Activated CD8-positive, alpha-beta T cell treated with anti-CD3 and anti-CD28 coated beads for 36 hours (primary cell): ENCODE results near the gene PRR7. TPM values are rescaled to one million over a fixed set of nuclear protein-coding genes. Genes with fewer than 3 reads are reported as not detected.

Experiments
- ATAC-seq: fragments of 200-7000 bp; cut with Tn5 transposase; one replicate; pipeline ENCODE4 v1.10.0; 2021; ENCODE audit warnings: mild to moderate bottlenecking, moderate library complexity
- CTCF ChIA-PET: fragments of 350-600 bp; sonication (Branson Sonifier 250); formaldehyde crosslinking; loops from one replicate; lab custom pipeline; 2021; ENCODE audit warnings: antibody characterized with exemption; lab: Charles Lee
- POLR2A ChIA-PET: fragments of 350-600 bp; sonication (Branson Sonifier 250); formaldehyde crosslinking; loops from one replicate; lab custom pipeline; 2021; ENCODE audit warnings: antibody characterized with exemption; lab: Charles Lee
- DNase-seq: peaks from one replicate; pipeline ENCODE4 v3.0.0-alpha.2; 2020
- H3K27ac Mint-ChIP-seq: one replicate; pipeline ENCODE4 v1.8.0; 2021; ENCODE audit warnings: mild to moderate bottlenecking, mixed read lengths
- H3K27me3 Mint-ChIP-seq: one replicate; pipeline ENCODE4 v1.8.0; 2021; ENCODE audit warnings: mixed read lengths
- H3K36me3 Mint-ChIP-seq: one replicate; pipeline ENCODE4 v1.8.0; 2021; ENCODE audit warnings: low read depth, mixed read lengths
- H3K4me1 Mint-ChIP-seq: one replicate; pipeline ENCODE4 v1.8.0; 2021; ENCODE audit warnings: low read depth, mixed read lengths
- H3K4me3 Mint-ChIP-seq: one replicate; pipeline ENCODE4 v1.8.0; 2021; ENCODE audit warnings: mild to moderate bottlenecking, moderate library complexity, mixed read lengths
- H3K9me3 Mint-ChIP-seq: one replicate; pipeline ENCODE4 v1.8.0; 2021; ENCODE audit warnings: mixed read lengths
- CTCF ChIP-seq: fragments of 200-600 bp; IDR thresholded peaks from one replicate; pipeline ENCODE4 v1.8.0; 2022; ENCODE audit warnings: antibody characterized with exemption, mild to moderate bottlenecking
- intact Hi-C: fragments of 100-400 bp; cut with micrococcal nuclease; formaldehyde crosslinking; loops from one replicate; pipeline ENCODE4 v1.10.0; 2022
- total RNA-seq, 2 experiments: library from RNA; stranded (reverse); gene quantifications; one replicate each; pipeline ENCODE4 v1.2.3, GENCODE V29; 2021

Gene PRR7
- total RNA-seq, 2 experiments from 2014 or later: 32.6 to 36.4 TPM

- Mint-ChIP-seq H3K9me3 (no peaks in the 10 kb centered on the region), H3K27ac (no peak overlapping the region), H3K36me3 (peaks cover 37% of the 10 kb centered on the region), H3K4me3 (no peak overlapping the region), H3K4me1 (peaks cover 27% of the 10 kb centered on the region), H3K27me3 (no peaks in the 10 kb centered on the region)
- DNase-seq (no peak), ATAC-seq (no peak)
- CTCF ChIA-PET: interaction anchor here (0.7 to 4.8 kb wide), 10 partner anchors 10 to 114 kb away, joined by 3 to 30 read pairs (median 6); no protein-coding TSS in a partner anchor
- intact Hi-C loops: no loop called here
- POLR2A ChIA-PET: interaction anchor here (1.0 to 7.1 kb wide), 7 partner anchors 15 to 180 kb away, joined by 3 to 130 read pairs (median 4); partner anchors contain the start of genes DBN1 and PRR7
- TF ChIP-seq CTCF: no peak
These were observed 45.6 kb downstream of the PRR7 start for GRCh38 chr5:177491983-177492746.

GRCh38 chr5:177492841-177493240, 46.2 kb downstream of the PRR7 start:
- H3K4me3 Mint-ChIP-seq: no peak overlapping the region
- ChIA-PET CTCF (interaction anchor here (1.0 to 4.8 kb wide), 9 partner anchors 9 to 114 kb away, joined by 3 to 30 read pairs (median 7); no protein-coding TSS in a partner anchor), POLR2A (interaction anchor here (0.7 to 7.1 kb wide), 8 partner anchors 15 to 180 kb away, joined by 3 to 130 read pairs (median 4); partner anchors contain the start of genes DBN1 and PRR7)
- H3K27me3 Mint-ChIP-seq: no peaks in the 10 kb centered on the region
- H3K27ac Mint-ChIP-seq: no peak overlapping the region
- H3K9me3 Mint-ChIP-seq: no peaks in the 10 kb centered on the region
- H3K36me3 Mint-ChIP-seq: peaks cover 33% of the 10 kb centered on the region
- DNase-seq (no peak), ATAC-seq (no peak)
- intact Hi-C loops: no loop called here
- TF ChIP-seq CTCF: no peak
- H3K4me1 Mint-ChIP-seq: peaks cover 28% of the 10 kb centered on the region

DNA sequence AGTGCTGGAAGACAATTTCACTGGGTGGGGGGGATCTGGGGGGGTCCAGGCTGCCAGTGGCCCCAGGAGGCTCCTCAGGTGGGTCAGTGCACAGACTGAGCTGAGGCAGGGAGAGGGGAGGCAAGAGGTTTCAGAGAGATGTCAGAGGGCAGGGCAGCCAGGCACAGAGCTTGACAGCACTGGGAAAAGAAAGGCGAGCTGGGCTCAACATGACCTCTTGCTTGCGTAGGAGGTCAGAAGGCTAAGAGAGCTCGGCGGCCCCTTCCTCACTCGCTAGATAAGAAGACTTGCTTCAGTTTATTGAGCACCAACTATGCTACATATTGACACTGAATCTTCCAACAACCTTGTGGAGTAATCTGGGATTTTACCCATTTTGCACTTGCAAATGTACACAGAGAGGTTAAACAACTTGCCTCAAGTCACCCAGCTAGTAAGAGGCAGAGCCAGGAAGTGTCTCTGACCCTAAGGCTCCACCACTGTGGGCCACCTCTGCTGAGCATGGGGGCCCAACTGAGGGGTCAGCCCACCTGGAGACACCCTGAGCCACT, 47.3 kb downstream of the PRR7 start:
- Mint-ChIP-seq H3K9me3 (no peaks in the 10 kb centered on the region), H3K36me3 (peaks cover 26% of the 10 kb centered on the region), H3K27ac (peak overlapping the region; percentile 78), H3K27me3 (peaks cover 7% of the 10 kb centered on the region), H3K4me1 (peaks cover 38% of the 10 kb centered on the region), H3K4me3 (no peak overlapping the region)
- ChIA-PET POLR2A (interaction anchor here (0.6 to 7.1 kb wide), 5 partner anchors 9 to 129 kb away, joined by 3 to 130 read pairs (median 4); partner anchors contain the start of gene DBN1), CTCF (interaction anchor here (1.4 to 4.8 kb wide), 6 partner anchors 18 to 115 kb away, joined by 3 to 30 read pairs (median 12); no protein-coding TSS in a partner anchor)
- intact Hi-C loops: no loop called here
- no peak for TF ChIP-seq CTCF
- ATAC-seq (no peak), DNase-seq (no peak)

- ATAC-seq (peak; percentile 47), DNase-seq (peak; percentile 65)
- ChIA-PET POLR2A (interaction anchor here (0.6 to 7.1 kb wide), 8 partner anchors 8 to 130 kb away, joined by 3 to 130 read pairs (median 4); partner anchors contain the start of genes DBN1 and TMED9), CTCF (interaction anchor here (0.7 to 4.8 kb wide), 7 partner anchors 18 to 185 kb away, joined by 3 to 30 read pairs (median 5); no protein-coding TSS in a partner anchor)
- Mint-ChIP-seq H3K4me1 (peaks cover 38% of the 10 kb centered on the region), H3K27ac (peak overlapping the region; percentile 78), H3K9me3 (no peaks in the 10 kb centered on the region), H3K27me3 (peaks cover 8% of the 10 kb centered on the region), H3K36me3 (peaks cover 26% of the 10 kb centered on the region), H3K4me3 (no peak overlapping the region)
- TF ChIP-seq CTCF: no peak
- intact Hi-C loops: loop anchor here (5.0 kb wide), 2 partner anchors 37 to 182 kb away; partner anchors contain the start of gene MXD3
These were observed 48.0 kb downstream of the PRR7 start for GRCh38 chr5:177494346-177495195.
